KOPT-K1 (cell line): ENCODE measurements around the gene KIF21B.
"Not testable (repeated sequence)": the region's sequence is repeated elsewhere in the genome, so short reads cannot be mapped to it uniquely, and the experiment has no call there.

ENCODE experiments used
- H3K27ac ChIP-seq: fragments of 200-600 bp; sonication (generic); 2 replicates; pipeline ENCODE4 v1.5.1; 2016; ENCODE audit warnings: antibody characterized with exemption, mild to moderate bottlenecking, low read depth, low read length; ENCODE audit not compliant: poor library complexity, severe bottlenecking
- H3K36me3 ChIP-seq: fragments of 200-600 bp; sonication (generic); 2 replicates; pipeline ENCODE4 v1.5.1; 2017; ENCODE audit warnings: antibody characterized with exemption, mild to moderate bottlenecking, low read length, moderate library complexity; ENCODE audit not compliant: insufficient read depth
- H3K9me3 ChIP-seq: fragments of 200-600 bp; sonication (generic); 2 replicates; pipeline ENCODE4 v1.5.1; 2017; ENCODE audit warnings: antibody characterized with exemption, low read length, mild to moderate bottlenecking; ENCODE audit not compliant: insufficient read depth, poor library complexity, severe bottlenecking

Gene KIF21B

GRCh38 chr1:200968469-200969410, 54.8 kb downstream of the KIF21B start:
- H3K9me3 ChIP-seq, result no peaks in the 10 kb centered on the region
- H3K27ac ChIP-seq, result no peak overlapping the region
- peaks cover 38% of the 10 kb centered on the region for H3K36me3 ChIP-seq

- H3K27ac ChIP-seq, result no peak overlapping the region
- no peaks in the 10 kb centered on the region for H3K9me3 ChIP-seq
- H3K36me3 ChIP-seq, result peaks cover 29% of the 10 kb centered on the region
Observed at GRCh38 chr1:200967693-200968468, 55.6 kb downstream of the KIF21B start.

GRCh38 chr1:200966934-200967333, 56.6 kb downstream of the KIF21B start:
- no peaks in the 10 kb centered on the region for H3K9me3 ChIP-seq

GRCh38 chr1:200965111-200965805, 58.3 kb downstream of the KIF21B start:
- Histone ChIP-seq H3K9me3 (no peaks in the 10 kb centered on the region), H3K27ac (no peak overlapping the region), H3K36me3 (peaks cover 5% of the 10 kb centered on the region; the same call in 1 of the 2 replicates)

More at GRCh38 chr1:200966934-200967333, 56.6 kb downstream of the KIF21B start:
- Histone ChIP-seq H3K27ac (no peak overlapping the region), H3K36me3 (peaks cover 21% of the 10 kb centered on the region)

GRCh38 chr1:200963888-200964287, 59.6 kb downstream of the KIF21B start:
- H3K9me3 ChIP-seq, H3K27ac ChIP-seq, H3K36me3 ChIP-seq: not testable (repeated sequence)

- Histone ChIP-seq H3K36me3 (no peaks in the 10 kb centered on the region), H3K27ac (no peak overlapping the region), H3K9me3 (no peaks in the 10 kb centered on the region)
Observed at GRCh38 chr1:200963076-200963475, 60.4 kb downstream of the KIF21B start.

- Histone ChIP-seq H3K9me3 (no peaks in the 10 kb centered on the region), H3K36me3 (no peaks in the 10 kb centered on the region), H3K27ac (no peak overlapping the region)
Observed at GRCh38 chr1:200962631-200963030, 60.9 kb downstream of the KIF21B start.

- H3K36me3 ChIP-seq, H3K27ac ChIP-seq, H3K9me3 ChIP-seq: not testable (repeated sequence)
Observed at GRCh38 chr1:200962151-200962550, 61.4 kb downstream of the KIF21B start.

- no peaks in the 10 kb centered on the region for H3K9me3 ChIP-seq
- no peak overlapping the region for H3K27ac ChIP-seq
- no peaks in the 10 kb centered on the region for H3K36me3 ChIP-seq
Observed at GRCh38 chr1:200960948-200961340, 62.6 kb downstream of the KIF21B start.

GRCh38 chr1:200960236-200960947, 63.1 kb downstream of the KIF21B start:
- no peak overlapping the region for H3K27ac ChIP-seq
- H3K36me3 ChIP-seq, result no peaks in the 10 kb centered on the region

GRCh38 chr1:200959411-200959921, 64.0 kb downstream of the KIF21B start:
- H3K36me3 ChIP-seq, result no peaks in the 10 kb centered on the region
- H3K27ac ChIP-seq, result no peak overlapping the region
- H3K9me3 ChIP-seq, result no peaks in the 10 kb centered on the region

More at GRCh38 chr1:200960236-200960947, 63.1 kb downstream of the KIF21B start:
- H3K9me3 ChIP-seq, result no peaks in the 10 kb centered on the region

GRCh38 chr1:200958597-200958996, 64.9 kb downstream of the KIF21B start:
- H3K9me3 ChIP-seq, result no peaks in the 10 kb centered on the region
- H3K36me3 ChIP-seq, result no peaks in the 10 kb centered on the region
- H3K27ac ChIP-seq, result no peak overlapping the region

GRCh38 chr1:200954434-200954833, 69.1 kb downstream of the KIF21B start:
- Histone ChIP-seq H3K27ac (no peak overlapping the region), H3K36me3 (no peaks in the 10 kb centered on the region), H3K9me3 (no peaks in the 10 kb centered on the region)

- Histone ChIP-seq H3K27ac (no peak overlapping the region), H3K9me3 (peaks cover 6% of the 10 kb centered on the region), H3K36me3 (no peaks in the 10 kb centered on the region)
Observed at GRCh38 chr1:200951016-200951415, 72.5 kb downstream of the KIF21B start.
